ENCODE results near the gene ANXA2.

GRCh38 chr15:60399246-60399915 is 1.6 kb upstream of the ANXA2 start:
- TF ChIP-seq ZNF70 (CRISPR knock-in tag; IDR thresholded peaks at IDR 0.05) (no peak), ZFP30 (CRISPR knock-in tag; IDR thresholded peaks at IDR 0.05) (no peak), ARNTL (CRISPR knock-in tag; IDR thresholded peaks at IDR 0.05; ENCODE audit: borderline replicate concordance, low read depth) (no peak), ISL1 (CRISPR knock-in tag; IDR thresholded peaks at IDR 0.05) (no peak), BACH2 (CRISPR knock-in tag; IDR thresholded peaks at IDR 0.05; ENCODE audit: borderline replicate concordance) (no peak)

Data from SK-N-SH treated with all-trans-retinoic acid at 6 μM for 48 hours (cell line).